ENCODE measurements around the gene PCDHB1.

The PCDHB1 gene, protein sequence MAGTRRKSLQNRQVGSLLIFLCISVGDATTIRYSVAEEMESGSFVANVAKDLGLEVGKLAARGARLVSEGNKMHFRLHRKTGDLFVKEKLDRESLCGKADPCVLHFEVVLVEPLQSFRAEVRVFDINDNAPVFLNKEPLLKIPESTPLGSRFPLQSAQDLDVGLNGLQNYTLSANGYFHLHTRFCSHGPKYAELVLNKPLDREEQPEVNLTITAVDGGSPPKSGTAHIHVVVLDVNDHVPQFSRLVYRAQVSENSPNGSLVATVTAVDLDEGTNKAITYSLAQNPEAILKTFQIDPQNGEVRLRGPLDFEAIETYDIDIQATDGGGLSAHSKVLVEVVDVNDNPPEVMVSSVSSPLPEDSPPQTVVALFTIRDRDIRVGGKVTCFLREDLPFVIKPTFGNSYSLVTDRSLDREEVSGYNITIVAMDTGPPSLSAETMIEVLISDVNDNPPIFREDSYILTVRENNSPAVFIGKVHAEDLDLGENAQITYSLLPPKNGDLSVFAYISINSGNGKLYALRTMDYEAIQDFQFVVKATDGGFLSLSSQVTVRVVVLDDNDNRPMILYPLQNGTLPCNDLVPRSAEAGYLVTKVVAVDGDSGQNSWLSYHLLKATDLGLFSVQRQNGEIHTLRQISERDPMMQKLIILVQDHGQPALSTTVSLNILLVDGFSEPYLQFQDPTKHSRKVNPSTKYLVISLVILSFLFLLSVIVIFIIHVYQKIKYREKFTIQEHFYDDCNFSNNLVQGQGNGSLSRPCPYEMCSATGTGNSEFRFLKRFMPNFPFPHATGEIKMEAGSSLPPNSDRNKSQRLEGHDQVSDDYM

DNA sequence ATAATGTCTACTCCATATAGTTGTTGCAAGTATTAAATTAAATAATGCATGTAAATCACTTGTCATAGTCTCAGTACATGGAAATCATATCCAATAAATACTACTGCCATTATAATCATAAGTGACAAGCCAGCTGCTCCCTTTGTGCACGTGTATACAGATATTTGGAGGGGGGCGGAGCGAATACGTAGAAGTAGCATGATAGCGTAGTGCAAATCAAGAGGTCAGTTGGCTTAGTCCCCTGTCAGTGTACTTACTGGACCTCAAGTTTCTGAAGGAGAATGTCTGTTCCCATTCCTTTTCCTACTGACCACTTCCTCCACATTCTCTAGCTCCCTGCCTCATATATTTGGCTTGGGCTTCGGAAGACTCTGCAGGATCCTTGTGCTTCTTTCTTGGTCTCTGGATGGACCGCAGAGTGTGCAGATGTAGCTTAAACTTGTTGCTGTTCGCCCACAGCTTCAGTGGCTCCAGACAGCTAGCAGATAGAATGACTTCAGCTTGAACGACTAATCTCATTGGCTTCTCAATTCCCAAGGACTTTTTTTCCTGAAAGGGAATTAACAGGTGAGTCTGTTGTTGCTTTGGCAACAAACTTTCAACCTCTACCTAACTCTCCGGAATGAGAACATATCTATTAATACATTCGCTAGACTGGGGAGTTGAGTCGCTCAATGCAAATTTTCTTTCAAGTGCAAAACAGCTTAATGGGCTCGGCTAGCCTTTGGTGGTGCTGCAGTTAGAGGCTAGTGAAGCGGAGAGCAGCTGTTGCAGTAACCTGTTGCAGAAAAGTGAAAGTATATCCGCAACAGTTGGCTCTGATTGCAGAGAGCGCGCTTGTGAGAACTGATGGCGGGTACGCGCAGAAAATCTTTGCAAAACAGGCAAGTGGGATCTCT lies at the start of gene PCDHB1:
TSS of gene PCDHB1 (plus strand) at position 753 of the 899 bp plus-strand sequence. CDS start at position 850, 97 bp downstream.
- no peak for DNase-seq (ENCODE audit: low read depth)

- no peak for DNase-seq (ENCODE audit: low read depth)
These were observed 49.7 kb upstream of the PCDHB1 start for GRCh38 chr5:141001446-141001843.

GRCh38 chr5:141001844-141002604 lies 49.1 kb upstream of the PCDHB1 start:
- no peak for DNase-seq (ENCODE audit: low read depth)

GRCh38 chr5:141002605-141002965 lies 48.6 kb upstream of the PCDHB1 start:
- DNase-seq (ENCODE audit: low read depth): no peak

GRCh38 chr5:141003031-141003430 lies 48.1 kb upstream of the PCDHB1 start:
- no peak for DNase-seq (ENCODE audit: low read depth)

GRCh38 chr5:141003791-141004611 lies 47.2 kb upstream of the PCDHB1 start:
- no peak for DNase-seq (ENCODE audit: low read depth)

- DNase-seq (ENCODE audit: low read depth): no peak
These were observed 43.4 kb upstream of the PCDHB1 start for GRCh38 chr5:141007791-141008190.

DNA sequence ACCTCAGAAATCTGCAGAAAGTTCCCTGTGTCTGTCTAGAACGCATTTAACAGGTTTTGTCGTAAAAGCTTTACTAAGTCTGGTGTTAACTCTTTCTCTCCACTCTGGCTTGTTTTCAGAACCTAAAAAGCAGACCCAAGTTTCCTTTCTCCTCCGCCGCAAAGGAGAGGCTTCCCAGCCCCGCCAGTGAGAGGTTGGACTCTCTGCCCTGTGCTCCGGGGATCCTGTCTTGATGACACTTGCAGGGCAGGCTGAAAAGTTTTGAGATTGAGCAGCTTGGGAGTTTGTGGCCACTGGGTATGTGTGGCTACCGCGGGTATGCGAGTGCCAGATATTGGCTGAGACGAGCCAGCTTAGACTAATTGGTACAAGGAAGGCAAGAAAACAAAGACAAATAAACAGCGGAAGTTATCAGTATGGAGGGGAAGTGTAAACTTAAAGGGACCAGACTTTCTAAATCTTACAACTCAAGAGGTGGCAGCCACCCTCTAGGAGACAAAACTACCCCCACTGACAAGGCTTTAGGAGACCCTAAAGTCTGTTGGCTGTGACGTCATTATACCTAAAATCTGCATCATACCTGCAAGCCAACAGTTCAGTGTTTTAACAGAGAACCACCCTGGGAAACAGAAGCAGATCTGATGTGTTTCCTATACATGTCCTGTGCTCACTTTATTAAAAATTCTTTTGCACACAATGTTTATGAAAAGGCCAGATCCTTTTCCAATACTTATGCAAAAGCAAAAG lies 41.0 kb upstream of the PCDHB1 start:
- DNase-seq (ENCODE audit: low read depth): no peak

DNA sequence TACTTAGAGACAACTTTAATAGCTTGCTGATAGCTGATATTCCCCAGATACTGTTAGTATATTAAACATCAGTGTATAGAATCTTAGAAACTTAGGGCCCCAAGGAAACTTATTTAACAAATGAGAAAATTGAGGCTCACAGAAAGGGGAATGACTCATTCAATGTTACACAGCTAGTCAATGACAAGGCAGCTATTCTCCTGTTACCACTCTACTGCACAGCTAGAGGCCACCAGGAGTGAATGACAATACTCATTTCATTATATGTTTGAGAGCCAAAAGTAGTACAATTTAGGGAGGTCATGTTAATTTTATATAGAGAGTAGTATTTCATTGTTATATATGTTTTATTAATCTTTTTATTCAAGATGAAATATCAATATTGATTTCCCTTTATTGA lies 33.2 kb upstream of the PCDHB1 start:
- no peak for DNase-seq (ENCODE audit: low read depth)

DNA sequence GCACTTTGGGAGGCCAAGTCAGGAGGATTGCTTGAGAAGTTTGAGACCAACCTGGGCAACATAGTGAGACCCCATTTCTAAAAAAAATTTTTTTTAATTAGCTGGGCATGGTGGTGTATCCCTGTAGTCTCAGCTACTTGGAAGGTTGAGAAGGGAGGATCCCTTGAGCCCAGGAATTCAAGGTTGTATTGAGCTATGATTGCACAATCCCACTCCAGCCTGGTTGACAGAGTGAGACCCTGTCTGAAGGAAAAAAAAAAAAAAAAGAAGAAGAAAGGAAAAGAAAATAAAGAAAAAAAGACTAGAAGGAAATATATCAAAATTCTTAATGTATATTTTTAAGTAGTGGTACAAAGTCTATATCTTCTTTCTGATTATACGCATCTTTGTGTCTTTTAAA lies 28.8 kb upstream of the PCDHB1 start:
- no peak for DNase-seq (ENCODE audit: low read depth)

DNA sequence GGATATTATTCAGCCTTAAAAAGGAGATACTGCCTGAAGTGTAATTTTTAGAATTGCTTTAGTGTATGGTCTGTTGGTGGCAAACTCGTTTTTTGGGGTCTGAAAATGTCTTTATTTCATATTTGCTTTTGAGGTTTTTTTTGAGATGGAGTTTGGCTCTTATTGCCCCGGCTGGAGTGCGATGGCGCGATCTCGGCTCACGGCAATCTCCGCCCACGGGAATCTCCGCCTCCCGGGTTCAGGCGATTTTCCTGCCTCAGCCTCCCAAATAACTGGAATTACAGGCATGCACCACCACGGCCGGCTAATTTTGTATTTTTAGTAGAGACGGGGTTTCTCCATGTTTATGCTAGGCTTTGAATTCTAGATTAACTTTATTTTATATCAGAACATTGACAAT lies 20.2 kb upstream of the PCDHB1 start:
- DNase-seq (ENCODE audit: low read depth): no peak

DNA sequence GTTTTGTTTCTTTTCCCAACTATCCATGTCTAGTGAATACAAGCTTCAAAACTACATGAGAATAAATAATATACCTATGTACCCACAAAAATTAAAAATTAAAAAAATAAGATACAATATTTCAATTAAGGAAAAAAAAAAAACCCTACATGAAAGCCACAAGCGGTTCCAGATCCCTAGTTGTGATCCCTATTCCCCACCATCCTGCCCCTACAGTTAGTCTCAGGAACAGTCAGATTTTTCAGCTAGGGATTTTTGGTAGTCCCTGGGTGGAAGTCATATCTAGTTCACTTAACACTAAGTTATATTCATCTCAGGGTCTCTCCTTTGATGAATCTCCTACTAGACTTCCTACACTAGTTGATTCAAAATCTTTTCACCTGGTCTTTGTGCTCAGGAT lies 18.5 kb upstream of the PCDHB1 start:
- no peak for DNase-seq (ENCODE audit: low read depth)

DNA sequence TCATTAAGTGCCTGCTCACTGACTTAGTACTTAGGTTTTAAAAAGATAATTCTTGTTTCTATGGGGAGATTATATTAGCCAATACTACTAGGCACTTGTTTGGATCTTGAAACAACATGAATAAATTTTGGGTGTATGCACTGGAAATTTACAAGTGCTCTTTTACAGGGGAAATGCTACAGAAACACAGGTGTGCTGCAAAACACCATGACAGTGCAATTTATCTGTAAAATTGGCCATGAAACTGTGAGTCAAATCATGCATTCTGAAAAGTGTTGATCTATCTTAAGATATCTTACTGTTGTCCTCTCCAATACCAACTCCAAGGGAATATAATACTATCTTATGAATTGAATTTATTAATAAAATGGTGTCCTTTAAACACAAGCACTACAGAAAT lies 12.1 kb upstream of the PCDHB1 start:
- no peak for DNase-seq (ENCODE audit: low read depth)

DNA sequence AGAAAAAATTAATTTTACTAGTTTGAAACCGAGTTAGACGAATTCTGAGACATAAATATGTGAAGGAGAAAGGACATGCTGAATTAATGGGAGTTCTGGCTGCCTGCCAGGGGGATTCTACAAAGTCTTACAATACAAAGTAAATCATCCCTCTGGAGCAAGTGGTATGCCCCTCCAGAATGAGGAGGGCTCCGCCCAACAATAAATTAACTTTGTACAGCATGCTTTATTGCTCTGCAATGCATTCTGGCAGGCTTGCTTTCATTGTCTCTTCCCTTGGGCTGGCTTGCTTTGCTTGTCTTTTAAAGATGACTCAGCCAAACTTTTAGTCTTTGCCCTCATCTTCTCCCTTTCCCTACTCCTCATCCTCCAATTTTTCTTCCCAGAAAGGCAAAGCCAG lies 11.7 kb upstream of the PCDHB1 start:
- DNase-seq (ENCODE audit: low read depth): no peak

DNA sequence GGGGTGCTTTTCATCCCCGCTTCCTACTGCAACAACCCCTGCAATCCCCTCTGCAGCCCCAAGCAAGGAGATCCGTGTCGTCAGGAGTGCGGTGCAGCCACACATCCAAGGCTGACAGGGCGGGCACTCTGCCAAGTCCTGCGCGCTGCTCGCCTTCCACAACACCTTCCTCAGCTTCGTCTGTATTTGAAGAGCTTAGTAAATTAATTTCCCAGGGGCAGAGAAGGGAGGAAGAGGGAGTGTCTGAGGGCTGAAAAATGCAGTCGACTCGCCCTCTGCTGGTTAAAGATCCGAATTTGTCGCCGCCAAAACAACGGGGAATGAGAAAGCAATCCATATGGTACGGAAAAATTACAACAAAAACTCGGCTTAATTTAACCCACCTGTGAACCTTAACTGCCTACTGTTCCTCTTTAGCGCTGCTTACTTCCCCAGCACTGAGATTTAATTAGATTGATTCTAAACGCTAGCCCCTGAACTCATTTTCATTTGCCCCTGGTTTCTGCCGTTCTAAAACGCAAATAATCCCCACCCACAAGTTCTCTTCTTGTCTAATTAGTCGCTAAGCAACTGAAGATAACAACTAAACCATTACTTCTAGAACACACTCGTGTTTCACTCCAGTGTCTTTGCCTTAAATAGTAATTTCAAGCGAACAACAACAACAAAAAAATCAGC lies 10.9 kb upstream of the PCDHB1 start:
- no peak for DNase-seq (ENCODE audit: low read depth)

DNA sequence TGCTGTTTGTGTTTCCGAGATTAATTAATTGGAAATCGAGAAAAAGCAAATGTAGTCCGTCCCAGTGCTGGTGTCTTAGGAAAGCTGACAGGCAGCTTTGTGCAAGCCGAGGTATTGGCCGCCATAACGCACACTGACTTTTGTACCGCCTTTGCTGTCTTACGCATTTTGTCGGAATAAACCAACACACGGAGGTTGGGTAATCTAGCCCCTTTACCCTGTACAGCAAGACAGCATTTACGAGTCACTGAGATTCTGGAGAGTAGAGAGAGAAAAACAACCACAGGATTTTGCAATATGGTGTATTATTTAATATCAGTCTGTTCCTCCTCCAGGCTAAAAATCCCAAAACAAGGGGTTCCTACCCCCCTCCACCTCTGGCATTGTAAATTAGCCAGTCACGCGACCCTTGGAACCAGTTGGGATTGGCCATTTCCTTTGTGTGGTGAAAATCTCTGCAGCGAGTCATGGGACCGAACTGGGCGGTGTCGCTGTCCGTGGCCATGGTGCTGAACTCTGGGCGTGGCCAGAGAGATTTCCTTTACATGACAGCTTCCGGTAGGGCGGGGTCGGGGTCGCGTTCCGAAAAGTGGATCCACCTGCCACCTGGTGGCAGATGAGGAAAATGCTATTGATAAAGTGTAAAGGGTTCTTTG lies 10.3 kb upstream of the PCDHB1 start:
- DNase-seq (ENCODE audit: low read depth): peak; percentile 45

DNA sequence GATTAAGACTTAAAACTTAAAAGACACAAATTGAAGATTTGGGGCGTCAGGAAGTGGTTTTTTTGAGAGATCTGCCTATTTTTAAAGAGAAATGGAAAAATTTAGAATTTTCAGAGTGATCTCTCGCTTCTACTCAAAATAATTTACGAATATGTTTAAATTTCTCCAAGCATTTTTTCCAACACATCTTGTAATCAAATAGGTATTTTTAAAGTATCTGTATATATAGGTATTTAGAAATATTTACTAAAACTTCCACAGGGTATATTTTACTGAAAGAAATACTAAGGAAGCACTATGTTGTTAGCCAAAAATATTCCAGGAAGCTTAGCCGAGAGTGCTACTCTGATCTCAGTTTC lies 9.8 kb upstream of the PCDHB1 start:
- DNase-seq (ENCODE audit: low read depth): no peak

DNA sequence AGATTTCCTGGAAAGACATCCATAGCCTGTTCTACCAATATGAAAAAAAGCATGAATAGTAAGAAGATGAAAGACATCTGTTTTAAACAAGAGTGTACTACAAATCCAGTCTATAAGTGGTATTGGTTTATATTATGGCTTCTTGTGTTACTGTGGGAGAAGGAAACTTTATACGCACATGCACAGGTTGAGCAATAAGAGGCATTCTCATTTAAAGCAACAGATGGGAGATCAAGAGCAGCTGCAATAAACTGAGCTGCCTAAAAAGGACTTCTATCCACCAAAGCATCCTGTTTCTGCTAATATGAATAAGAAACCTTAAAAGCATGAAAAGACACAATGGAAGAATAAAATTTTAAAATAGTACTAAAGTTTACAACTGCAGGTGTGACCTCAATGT lies 8.6 kb upstream of the PCDHB1 start:
- DNase-seq (ENCODE audit: low read depth): no peak

GRCh38 chr5:141051521-141051866 lies 320 bp downstream of the PCDHB1 start:
- DNase-seq (ENCODE audit: low read depth): no peak
